A673 (cell line): ENCODE data around the gene SLC25A36. TPM values are rescaled to one million over a fixed set of nuclear protein-coding genes. Genes with fewer than 3 reads are reported as not detected.

Source experiments
- BruUV-seq: library from RNA; stranded (reverse); fragments of 400-500 nt; replicated peaks from 2 replicates; lab custom pipeline; 2021; lab: Mats Ljungman, UMichigan
- CTCF ChIA-PET: fragments of 300-600 bp; sonication (Branson Sonifier 250); formaldehyde crosslinking; loops from one replicate; lab custom pipeline; 2022; ENCODE audit warnings: antibody characterized with exemption; lab: Charles Lee
- POLR2A ChIA-PET: fragments of 300-600 bp; sonication (Branson Sonifier 250); formaldehyde crosslinking; loops from one replicate; lab custom pipeline; 2022; ENCODE audit warnings: antibody characterized with exemption; ENCODE audit not compliant: low non-redundant PET; lab: Charles Lee
- DNase-seq: peaks from one replicate; pipeline ENCODE4 v3.0.0-alpha.2; 2015; ENCODE audit warnings: low spot score
- H3K27ac ChIP-seq: fragments of 200-600 bp; sonication (generic); 2 replicates; pipeline ENCODE4 v1.5.1; 2016; ENCODE audit warnings: mixed run types, low read depth, mild to moderate bottlenecking, mixed read lengths, antibody characterized with exemption, low read length; ENCODE audit not compliant: poor library complexity, severe bottlenecking
- H3K27me3 ChIP-seq: fragments of 200-600 bp; sonication (generic); replicated peaks from 2 replicates; pipeline ENCODE4 v1.6.1; 2017; ENCODE audit warnings: mixed run types, low read depth, mild to moderate bottlenecking, mixed read lengths, antibody characterized with exemption, low read length; ENCODE audit not compliant: insufficient read depth, poor library complexity
- H3K36me3 ChIP-seq: fragments of 200-600 bp; sonication (generic); 2 replicates; pipeline ENCODE4 v1.6.1; 2016; ENCODE audit warnings: mixed run types, mild to moderate bottlenecking, mixed read lengths, antibody characterized with exemption, low read length; ENCODE audit not compliant: insufficient read depth, poor library complexity, severe bottlenecking
- H3K4me1 ChIP-seq: fragments of 200-600 bp; sonication (generic); 2 replicates; pipeline ENCODE4 v1.6.1; 2017; ENCODE audit warnings: mixed run types, mild to moderate bottlenecking, mixed read lengths, antibody characterized with exemption, low read length; ENCODE audit not compliant: insufficient read depth, poor library complexity, severe bottlenecking
- H3K4me3 ChIP-seq: fragments of 200-600 bp; sonication (generic); 2 replicates; pipeline ENCODE4 v1.5.1; 2016; ENCODE audit warnings: low read depth, mixed run types, mild to moderate bottlenecking, mixed read lengths, low read length; ENCODE audit not compliant: poor library complexity, severe bottlenecking
- H3K9me3 ChIP-seq: fragments of 200-600 bp; sonication (generic); 2 replicates; pipeline ENCODE4 v1.6.1; 2016; ENCODE audit warnings: mixed run types, low read depth, mild to moderate bottlenecking, mixed read lengths, antibody characterized with exemption, low read length; ENCODE audit not compliant: poor library complexity, severe bottlenecking
- EZH2 ChIP-seq: fragments of 200-600 bp; sonication (generic); IDR thresholded peaks from 2 replicates; pipeline ENCODE4 v1.6.1; 2017; ENCODE audit warnings: borderline replicate concordance, low read depth, mild to moderate bottlenecking, mixed read lengths, antibody characterized with exemption, low read length; ENCODE audit not compliant: poor library complexity, severe bottlenecking
- intact Hi-C: fragments of 100-400 bp; cut with micrococcal nuclease; formaldehyde crosslinking; loops from one replicate; pipeline ENCODE4 v1.10.0; 2022; ENCODE audit not compliant: unreplicated experiment
- total RNA-seq: library from RNA; stranded (reverse); gene quantifications from 2 replicates; pipeline ENCODE4 v1.2.3, GENCODE V29; 2021
- TF ChIP-seq, protein P1 (sequence below): fragments of 300-800, 200-600 bp; sonication (generic); conservative IDR thresholded peaks from 2 replicates; pipeline ENCODE4 v1.5.1; 2017; ENCODE audit warnings: low read depth, mild to moderate bottlenecking, antibody characterized with exemption, low read length, moderate library complexity, mixed read lengths

SLC25A36 gene
- total RNA-seq, 1 experiment from 2014 or later, result 43.5 TPM

DNA sequence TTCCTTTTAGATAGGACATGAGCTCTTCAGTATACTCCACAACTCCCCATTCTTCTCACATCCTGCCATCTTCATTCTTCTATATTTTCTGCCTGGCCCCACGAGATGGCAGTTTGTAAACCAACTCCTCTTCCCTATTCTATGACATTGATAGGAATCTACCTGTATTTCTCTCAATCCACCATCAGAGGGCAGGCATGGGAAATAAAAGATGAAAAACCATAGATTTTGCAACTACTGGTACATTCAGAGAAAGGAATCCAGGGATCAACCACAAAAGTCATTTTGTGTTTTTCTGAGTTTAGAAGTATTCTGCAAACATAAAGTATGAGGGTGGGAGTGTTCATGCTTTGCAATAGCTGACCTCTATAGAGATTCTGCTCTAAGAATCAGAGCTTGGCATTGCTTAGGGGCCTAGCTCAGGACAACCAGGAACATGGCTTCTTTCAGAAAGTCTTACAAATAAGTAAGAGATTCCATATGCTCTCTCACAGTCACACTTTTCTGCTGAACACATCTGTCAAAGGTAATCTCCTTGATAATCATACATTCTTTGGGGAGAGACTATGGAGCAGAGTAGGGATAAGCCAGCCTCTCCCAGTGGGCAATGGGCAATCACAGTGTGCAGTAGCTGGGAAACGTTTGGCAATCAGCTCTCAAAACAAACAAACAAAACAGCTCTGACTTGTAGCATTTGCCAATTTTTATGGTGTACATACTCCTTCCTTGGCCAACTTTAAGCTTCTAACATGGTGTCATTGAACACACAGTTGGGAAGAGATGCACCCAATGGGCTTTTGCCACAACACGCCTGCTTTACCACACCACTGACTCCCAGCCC is 43.1 kb upstream of the SLC25A36 start:
- Histone ChIP-seq H3K27ac (no peak overlapping the region), H3K9me3 (no peaks in the 10 kb centered on the region), H3K4me3 (no peak overlapping the region), H3K36me3 (no peaks in the 10 kb centered on the region), H3K27me3 (peaks cover 19% of the 10 kb centered on the region), H3K4me1 (no peaks in the 10 kb centered on the region)
- POLR2A ChIA-PET, result no interaction called here
- TF ChIP-seq, protein P1, sequence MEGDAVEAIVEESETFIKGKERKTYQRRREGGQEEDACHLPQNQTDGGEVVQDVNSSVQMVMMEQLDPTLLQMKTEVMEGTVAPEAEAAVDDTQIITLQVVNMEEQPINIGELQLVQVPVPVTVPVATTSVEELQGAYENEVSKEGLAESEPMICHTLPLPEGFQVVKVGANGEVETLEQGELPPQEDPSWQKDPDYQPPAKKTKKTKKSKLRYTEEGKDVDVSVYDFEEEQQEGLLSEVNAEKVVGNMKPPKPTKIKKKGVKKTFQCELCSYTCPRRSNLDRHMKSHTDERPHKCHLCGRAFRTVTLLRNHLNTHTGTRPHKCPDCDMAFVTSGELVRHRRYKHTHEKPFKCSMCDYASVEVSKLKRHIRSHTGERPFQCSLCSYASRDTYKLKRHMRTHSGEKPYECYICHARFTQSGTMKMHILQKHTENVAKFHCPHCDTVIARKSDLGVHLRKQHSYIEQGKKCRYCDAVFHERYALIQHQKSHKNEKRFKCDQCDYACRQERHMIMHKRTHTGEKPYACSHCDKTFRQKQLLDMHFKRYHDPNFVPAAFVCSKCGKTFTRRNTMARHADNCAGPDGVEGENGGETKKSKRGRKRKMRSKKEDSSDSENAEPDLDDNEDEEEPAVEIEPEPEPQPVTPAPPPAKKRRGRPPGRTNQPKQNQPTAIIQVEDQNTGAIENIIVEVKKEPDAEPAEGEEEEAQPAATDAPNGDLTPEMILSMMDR, result peak; percentile 68
- TF ChIP-seq EZH2, result no peak
- no TSS peak for BruUV-seq
- peak; percentile 76 for DNase-seq
- intact Hi-C loops, result loop anchor here (1.0 to 5.0 kb wide), 3 partner anchors 79 to 294 kb away; no protein-coding TSS in a partner anchor
- CTCF ChIA-PET, result interaction anchor here (1.6 kb wide), 1 partner anchor 294 kb away, joined by 4 read pairs; no protein-coding TSS in a partner anchor

DNA sequence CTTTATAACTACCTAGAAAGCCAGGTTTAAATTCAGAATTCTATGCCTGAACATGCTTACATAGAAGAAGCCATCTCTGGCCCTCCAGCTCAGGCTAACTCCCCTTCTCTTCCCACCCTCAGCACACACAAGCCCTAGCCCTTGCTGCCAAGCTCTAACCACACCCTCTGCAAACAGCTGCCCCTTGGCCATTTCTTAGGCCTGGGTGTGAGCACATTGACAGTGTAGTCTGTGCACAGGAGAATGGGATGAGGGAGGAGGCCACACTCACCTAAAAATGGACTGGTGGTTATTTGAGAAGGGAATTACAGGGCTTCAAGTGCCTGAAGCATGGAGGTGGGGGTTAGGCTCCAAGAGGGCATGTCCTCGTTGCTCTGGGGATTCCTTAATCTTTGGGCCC is 42.3 kb upstream of the SLC25A36 start:
- ChIA-PET CTCF (interaction anchor here (1.0 to 1.6 kb wide), 2 partner anchors 293 kb away, joined by 3 to 4 read pairs; no protein-coding TSS in a partner anchor), POLR2A (no interaction called here)
- Histone ChIP-seq H3K9me3 (no peaks in the 10 kb centered on the region), H3K4me1 (no peaks in the 10 kb centered on the region), H3K36me3 (no peaks in the 10 kb centered on the region), H3K27me3 (peaks cover 13% of the 10 kb centered on the region), H3K27ac (no peak overlapping the region), H3K4me3 (no peak overlapping the region)
- TF ChIP-seq, protein P1, result no peak
- TF ChIP-seq EZH2, result no peak
- intact Hi-C loops, result loop anchor here (5.0 kb wide), 2 partner anchors 78 to 208 kb away; no protein-coding TSS in a partner anchor
- DNase-seq, result no peak
- BruUV-seq, result no TSS peak

DNA sequence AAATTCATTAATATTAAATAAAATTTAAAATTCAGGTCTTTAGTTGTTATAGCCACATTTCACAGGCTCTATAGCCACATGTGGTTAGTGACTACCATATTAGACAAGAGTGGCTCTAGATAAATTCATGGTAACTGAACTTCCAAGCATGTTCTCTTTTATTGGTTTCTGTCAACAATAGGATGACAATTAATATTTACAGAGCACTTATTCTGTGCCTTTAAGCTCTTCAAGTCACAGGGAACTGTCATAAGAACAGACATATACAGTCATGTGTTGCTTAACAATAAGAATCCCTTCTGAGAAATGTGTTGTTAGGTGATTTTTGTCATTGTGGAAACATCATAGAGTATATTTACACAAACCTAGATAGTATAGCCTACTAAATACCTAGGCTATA is 38.8 kb upstream of the SLC25A36 start:
- TF ChIP-seq EZH2, result no peak
- TF ChIP-seq, protein P1, result no peak

More for the DNA sequence above, 38.8 kb upstream of the SLC25A36 start:
- H3K36me3 ChIP-seq, result no peaks in the 10 kb centered on the region
- no peak overlapping the region for H3K27ac ChIP-seq
- BruUV-seq, result no TSS peak
- no peaks in the 10 kb centered on the region for H3K9me3 ChIP-seq
- intact Hi-C loops, result no loop called here
- no peaks in the 10 kb centered on the region for H3K4me1 ChIP-seq
- no peak for DNase-seq
- H3K4me3 ChIP-seq, result no peak overlapping the region
- CTCF ChIA-PET, result no interaction called here
- no peaks in the 10 kb centered on the region for H3K27me3 ChIP-seq
- POLR2A ChIA-PET, result no interaction called here
